ENCODE data around the gene C1QA.

C1QA gene

GRCh38 chr1:22683547-22683946 is 47.1 kb downstream of the C1QA start:
- no peak for DNase-seq (ENCODE audit: low read depth)
- TF ChIP-seq CTCF (IDR thresholded peaks at IDR 0.05; ENCODE audit: low read depth, low read length, missing control alignments), result no peak
- in situ Hi-C loops (cut with HindIII; ENCODE audit: low sequenced_read_pairs), result no loop called here
- H3K4me3 ChIP-seq (ENCODE audit: low read depth, low read length), result no peak overlapping the region

- no peak for DNase-seq (ENCODE audit: low read depth)
- no peak overlapping the region for H3K4me3 ChIP-seq (ENCODE audit: low read depth, low read length)
- in situ Hi-C loops (cut with HindIII; ENCODE audit: low sequenced_read_pairs), result no loop called here
- no peak for TF ChIP-seq CTCF (IDR thresholded peaks at IDR 0.05; ENCODE audit: low read depth, low read length, missing control alignments)
Measured at GRCh38 chr1:22685591-22686059, 49.2 kb downstream of the C1QA start.

DNA sequence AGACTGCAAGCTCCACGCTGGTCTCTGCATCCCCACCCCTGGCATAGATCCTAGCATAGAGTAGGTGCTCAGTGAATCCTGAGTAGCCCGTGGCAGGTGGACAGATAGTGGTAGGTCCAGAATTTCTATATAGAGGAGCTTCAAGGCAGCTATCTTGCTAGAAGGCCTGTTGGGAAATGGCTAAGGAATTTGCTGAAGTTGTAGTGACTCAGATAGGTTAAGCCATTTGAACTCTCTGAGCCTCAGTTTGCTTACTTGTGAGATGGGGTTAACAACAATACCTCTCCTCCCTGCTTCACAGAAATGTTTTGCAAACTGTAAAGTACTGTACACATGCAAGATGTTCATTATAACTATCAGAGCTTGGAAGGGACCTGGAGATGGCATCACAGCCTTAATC is 50.8 kb downstream of the C1QA start:
- no peak overlapping the region for H3K4me3 ChIP-seq (ENCODE audit: low read depth, low read length)
- no peak for TF ChIP-seq CTCF (IDR thresholded peaks at IDR 0.05; ENCODE audit: low read depth, low read length, missing control alignments)
- DNase-seq (ENCODE audit: low read depth), result no peak
- in situ Hi-C loops (cut with HindIII; ENCODE audit: low sequenced_read_pairs), result no loop called here

GRCh38 chr1:22688466-22688865 is 52.0 kb downstream of the C1QA start:
- DNase-seq (ENCODE audit: low read depth), result no peak
- no peak for TF ChIP-seq CTCF (IDR thresholded peaks at IDR 0.05; ENCODE audit: low read depth, low read length, missing control alignments)
- no peak overlapping the region for H3K4me3 ChIP-seq (ENCODE audit: low read depth, low read length)
- in situ Hi-C loops (cut with HindIII; ENCODE audit: low sequenced_read_pairs), result no loop called here
